NT2/D1 (cell line): Measurements from ENCODE around the gene OR4M1.
"Not testable (repeated sequence)": the region's sequence is repeated elsewhere in the genome, so short reads cannot be mapped to it uniquely, and the experiment has no call there.

Experiments
- DNase-seq: peaks from one replicate; pipeline ENCODE4 v3.0.0-alpha.2; 2011; ENCODE audit warnings: low read depth, low spot score
- H3K27me3 ChIP-seq: 2 replicates; pipeline ENCODE4 v1.6.0; 2011; ENCODE audit warnings: mild to moderate bottlenecking; ENCODE audit not compliant: insufficient read length, insufficient read depth
- H3K36me3 ChIP-seq: 2 replicates; pipeline ENCODE4 v1.6.1; 2011; ENCODE audit warnings: mild to moderate bottlenecking, low read length, mixed read lengths; ENCODE audit not compliant: insufficient read depth, insufficient read length
- H3K4me1 ChIP-seq: 2 replicates; pipeline ENCODE4 v1.5.1; 2011; ENCODE audit not compliant: insufficient read depth, insufficient read length
- H3K4me3 ChIP-seq: 2 replicates; pipeline ENCODE4 v1.5.1; 2011; ENCODE audit warnings: low read depth; ENCODE audit not compliant: insufficient read length
- H3K9ac ChIP-seq: 2 replicates; pipeline ENCODE4 v1.6.0; 2011; ENCODE audit warnings: low read depth; ENCODE audit not compliant: insufficient read length
- H3K9me3 ChIP-seq: 2 replicates; pipeline ENCODE4 v1.5.1; 2011; ENCODE audit warnings: mild to moderate bottlenecking, low read length; ENCODE audit not compliant: insufficient read depth
- SUZ12 ChIP-seq: IDR thresholded peaks from 2 replicates; pipeline ENCODE4 v1.6.1; 2011; ENCODE audit not compliant: insufficient read length, insufficient read depth; ENCODE audit errors: extremely low read depth
- YY1 ChIP-seq: IDR thresholded peaks from 2 replicates; pipeline ENCODE4 v1.6.1; 2011; ENCODE audit not compliant: insufficient read length, insufficient read depth
- ZNF274 ChIP-seq: IDR thresholded peaks from 2 replicates; pipeline ENCODE4 v1.6.1; 2011; ENCODE audit warnings: mild to moderate bottlenecking, low read depth, low read length

Gene OR4M1

GRCh38 chr14:19773204-19773603 lies at the start of gene OR4M1:
Gene OR4M1, plus strand, starts transcription at chr14:19773504. Its CDS starts 6,819 bp downstream, at chr14:19780323.
- H3K36me3 ChIP-seq, DNase-seq, H3K27me3 ChIP-seq, H3K9ac ChIP-seq, H3K4me3 ChIP-seq, H3K4me1 ChIP-seq: not testable (repeated sequence)
- H3K9me3 ChIP-seq, result peaks cover 12% of the 10 kb centered on the region; the same call in 1 of the 2 replicates

- DNase-seq, result no peak
Measured at GRCh38 chr14:19729359-19729758, 43.9 kb upstream of the OR4M1 start.

GRCh38 chr14:19729763-19730162 lies 43.5 kb upstream of the OR4M1 start:
- Histone ChIP-seq H3K36me3 (no peaks in the 10 kb centered on the region), H3K9ac (no peak overlapping the region), H3K9me3 (no peaks in the 10 kb centered on the region), H3K4me3 (no peak overlapping the region), H3K27me3 (no peaks in the 10 kb centered on the region), H3K4me1 (no peaks in the 10 kb centered on the region)
- no peak for DNase-seq
- TF ChIP-seq SUZ12 (no peak), YY1 (no peak), ZNF274 (no peak)

More at GRCh38 chr14:19729359-19729758, 43.9 kb upstream of the OR4M1 start:
- no peak overlapping the region for H3K9ac ChIP-seq
- H3K4me3 ChIP-seq, result no peak overlapping the region
- TF ChIP-seq SUZ12 (no peak), YY1 (no peak), ZNF274 (no peak)
- no peaks in the 10 kb centered on the region for H3K4me1 ChIP-seq
- H3K27me3 ChIP-seq, result no peaks in the 10 kb centered on the region
- H3K9me3 ChIP-seq, result no peaks in the 10 kb centered on the region
- H3K36me3 ChIP-seq, result no peaks in the 10 kb centered on the region

GRCh38 chr14:19733893-19734292 lies 39.4 kb upstream of the OR4M1 start:
- not testable (repeated sequence) for H3K4me3 ChIP-seq, H3K36me3 ChIP-seq, H3K27me3 ChIP-seq, DNase-seq, H3K9me3 ChIP-seq, H3K9ac ChIP-seq, H3K4me1 ChIP-seq

- H3K4me1 ChIP-seq, result no peaks in the 10 kb centered on the region
- H3K27me3 ChIP-seq, result no peaks in the 10 kb centered on the region
- TF ChIP-seq ZNF274 (no peak), YY1 (no peak), SUZ12 (no peak)
- H3K9ac ChIP-seq, result no peak within 1 kb of the TSS
- DNase-seq, result no peak
- H3K9me3 ChIP-seq, result no peaks in the 10 kb centered on the region
- H3K4me3 ChIP-seq, result no peak within 1 kb of the TSS
- no peaks in the 10 kb centered on the region for H3K36me3 ChIP-seq
Measured at GRCh38 chr14:19743256-19743655, 30.0 kb upstream of the OR4M1 start, which contains the start of gene OR4Q3. Gene OR4Q3, plus strand, starts transcription at chr14:19743571.

- not testable (repeated sequence) for DNase-seq, H3K4me3 ChIP-seq, H3K9ac ChIP-seq, H3K27me3 ChIP-seq, H3K36me3 ChIP-seq, H3K9me3 ChIP-seq, H3K4me1 ChIP-seq
Measured at GRCh38 chr14:19752316-19752715, 21.0 kb upstream of the OR4M1 start.

- H3K9me3 ChIP-seq, result no peaks in the 10 kb centered on the region
- no peak overlapping the region for H3K4me3 ChIP-seq
- H3K9ac ChIP-seq, result no peak overlapping the region
Measured at GRCh38 chr14:19754172-19754571, 19.1 kb upstream of the OR4M1 start.

GRCh38 chr14:19771491-19771890 lies 1.8 kb upstream of the OR4M1 start:
- not testable (repeated sequence) for H3K27me3 ChIP-seq, H3K4me3 ChIP-seq, H3K9ac ChIP-seq, H3K36me3 ChIP-seq, H3K4me1 ChIP-seq, DNase-seq
- peaks cover 12% of the 10 kb centered on the region; the same call in 1 of the 2 replicates for H3K9me3 ChIP-seq

More at GRCh38 chr14:19754172-19754571, 19.1 kb upstream of the OR4M1 start:
- Histone ChIP-seq H3K4me1 (no peaks in the 10 kb centered on the region), H3K27me3 (no peaks in the 10 kb centered on the region), H3K36me3 (no peaks in the 10 kb centered on the region)
- DNase-seq, result no peak
- TF ChIP-seq YY1, result no peak
- TF ChIP-seq SUZ12, result no peak
- no peak for TF ChIP-seq ZNF274
